NCI-H1694 (cell line): ENCODE measurements around the gene OR5A2.
"Not testable (repeated sequence)": the region's sequence is repeated elsewhere in the genome, so short reads cannot be mapped to it uniquely, and the experiment has no call there.

ENCODE experiments used
- DNase-seq: peaks from one replicate; lab custom pipeline; 2025; lab: John Stamatoyannopoulos, UW

The OR5A2 gene

GRCh38 chr11:59394186-59394585 lies 32.0 kb downstream of the OR5A2 start:
- DNase-seq, result no peak

GRCh38 chr11:59380263-59381059 lies 45.8 kb downstream of the OR5A2 start:
- no peak for DNase-seq

GRCh38 chr11:59372324-59372723 lies 53.9 kb downstream of the OR5A2 start:
- not testable (repeated sequence) for DNase-seq

DNA sequence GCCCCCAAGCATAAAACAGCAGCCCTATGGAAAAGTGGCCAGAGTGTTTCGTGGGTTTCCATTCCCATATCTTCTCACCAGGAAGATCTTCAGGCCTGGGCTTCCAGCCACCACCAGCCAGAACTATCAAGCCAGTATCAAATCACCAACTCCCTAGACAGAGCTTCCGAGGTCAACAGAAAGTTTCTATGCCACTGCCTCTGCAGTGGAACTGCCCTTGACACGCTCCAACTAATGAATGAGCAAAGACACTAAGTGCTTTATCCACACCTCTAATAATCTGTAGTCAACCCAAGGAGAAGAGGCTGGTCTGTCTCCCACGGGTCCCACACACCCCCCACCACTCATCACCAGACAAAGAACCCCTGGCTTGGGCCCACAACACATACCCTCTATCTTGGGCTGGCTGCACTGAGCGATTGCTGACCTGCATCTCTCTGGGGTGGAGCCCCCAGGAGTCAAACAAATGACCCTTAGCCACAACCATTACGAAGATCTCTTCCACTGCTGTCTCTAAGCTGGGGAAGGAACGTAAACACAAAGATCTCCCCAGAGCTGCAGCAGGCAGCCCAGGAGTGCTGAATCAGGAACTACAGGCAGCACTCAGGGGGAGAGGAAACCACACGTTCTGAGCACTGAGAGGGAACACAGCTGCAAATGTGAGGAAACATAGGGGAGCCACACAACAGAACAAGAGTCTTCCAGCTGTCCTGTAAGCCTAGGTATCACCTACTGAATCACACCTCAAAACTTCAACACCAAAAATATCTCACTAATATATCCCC lies 57.8 kb downstream of the OR5A2 start:
- no peak for DNase-seq
